Measurements from ENCODE around the gene TMEM185B.

TMEM185B gene

GRCh38 chr2:120224256-120224655, 1.1 kb upstream of the TMEM185B start:
- ChIA-PET POLR2A (no interaction called here), CTCF (interaction anchor here (1.8 to 3.8 kb wide), 2 partner anchors 8 to 48 kb away, joined by 6 to 19 read pairs; no protein-coding TSS in a partner anchor)
- TF ChIP-seq, protein P1, sequence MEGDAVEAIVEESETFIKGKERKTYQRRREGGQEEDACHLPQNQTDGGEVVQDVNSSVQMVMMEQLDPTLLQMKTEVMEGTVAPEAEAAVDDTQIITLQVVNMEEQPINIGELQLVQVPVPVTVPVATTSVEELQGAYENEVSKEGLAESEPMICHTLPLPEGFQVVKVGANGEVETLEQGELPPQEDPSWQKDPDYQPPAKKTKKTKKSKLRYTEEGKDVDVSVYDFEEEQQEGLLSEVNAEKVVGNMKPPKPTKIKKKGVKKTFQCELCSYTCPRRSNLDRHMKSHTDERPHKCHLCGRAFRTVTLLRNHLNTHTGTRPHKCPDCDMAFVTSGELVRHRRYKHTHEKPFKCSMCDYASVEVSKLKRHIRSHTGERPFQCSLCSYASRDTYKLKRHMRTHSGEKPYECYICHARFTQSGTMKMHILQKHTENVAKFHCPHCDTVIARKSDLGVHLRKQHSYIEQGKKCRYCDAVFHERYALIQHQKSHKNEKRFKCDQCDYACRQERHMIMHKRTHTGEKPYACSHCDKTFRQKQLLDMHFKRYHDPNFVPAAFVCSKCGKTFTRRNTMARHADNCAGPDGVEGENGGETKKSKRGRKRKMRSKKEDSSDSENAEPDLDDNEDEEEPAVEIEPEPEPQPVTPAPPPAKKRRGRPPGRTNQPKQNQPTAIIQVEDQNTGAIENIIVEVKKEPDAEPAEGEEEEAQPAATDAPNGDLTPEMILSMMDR (IDR thresholded peaks at IDR 0.05; ENCODE audit: control extremely low read depth, extremely low read depth, low read depth, missing control alignments): no peak
- DNase-seq (ENCODE audit: extremely low spot score): no peak

DNA sequence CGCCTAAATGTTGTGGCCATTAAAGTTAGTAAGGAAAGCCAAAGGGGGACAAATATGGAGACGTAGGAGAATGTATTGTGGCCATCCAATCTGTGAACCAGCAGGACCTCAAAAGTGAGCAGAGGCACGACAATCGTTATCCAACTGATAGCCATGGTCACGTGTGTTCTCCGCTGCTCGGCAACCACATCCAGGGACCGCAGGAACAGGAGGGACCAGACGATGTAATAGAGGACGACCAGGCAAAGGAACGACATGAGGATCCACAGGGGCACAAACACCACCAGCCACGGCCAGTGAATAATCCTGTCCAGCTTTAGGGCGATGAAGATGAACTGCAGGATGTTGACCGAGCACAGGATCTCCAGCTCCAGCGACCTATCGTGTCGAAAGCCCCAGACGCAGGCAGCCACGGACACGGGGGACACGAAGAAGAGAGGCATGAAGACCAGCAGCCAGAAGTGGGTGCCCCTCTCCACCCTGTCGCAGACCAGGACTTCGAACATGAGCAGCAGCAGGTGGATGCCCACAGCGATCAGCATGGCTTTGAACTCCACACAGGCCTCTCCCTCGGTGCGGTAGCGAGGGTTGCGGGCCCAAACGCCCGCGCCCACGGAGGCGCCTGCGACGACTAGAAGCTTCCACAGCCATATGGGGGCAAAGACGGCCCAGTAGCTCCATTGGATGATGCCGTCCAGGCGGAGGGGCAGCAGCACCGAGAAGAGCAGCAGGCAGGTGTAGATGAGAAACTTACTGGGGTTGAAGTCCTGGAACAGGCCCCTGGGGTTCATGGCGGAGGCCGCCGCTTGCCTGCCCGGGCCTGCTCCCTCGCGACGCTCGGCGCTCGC, 790 bp downstream of the TMEM185B start:
- POLR2A ChIA-PET: interaction anchor here (1.0 kb wide), 1 partner anchor 10 kb away, joined by 4 read pairs; no protein-coding TSS in a partner anchor
- CTCF ChIA-PET: interaction anchor here (1.2 to 3.8 kb wide), 5 partner anchors 10 to 91 kb away, joined by 4 to 19 read pairs (median 6); no protein-coding TSS in a partner anchor
- DNase-seq (ENCODE audit: extremely low spot score): no peak
- TF ChIP-seq, protein P1 (IDR thresholded peaks at IDR 0.05; ENCODE audit: control extremely low read depth, extremely low read depth, low read depth, missing control alignments): no peak

DNA sequence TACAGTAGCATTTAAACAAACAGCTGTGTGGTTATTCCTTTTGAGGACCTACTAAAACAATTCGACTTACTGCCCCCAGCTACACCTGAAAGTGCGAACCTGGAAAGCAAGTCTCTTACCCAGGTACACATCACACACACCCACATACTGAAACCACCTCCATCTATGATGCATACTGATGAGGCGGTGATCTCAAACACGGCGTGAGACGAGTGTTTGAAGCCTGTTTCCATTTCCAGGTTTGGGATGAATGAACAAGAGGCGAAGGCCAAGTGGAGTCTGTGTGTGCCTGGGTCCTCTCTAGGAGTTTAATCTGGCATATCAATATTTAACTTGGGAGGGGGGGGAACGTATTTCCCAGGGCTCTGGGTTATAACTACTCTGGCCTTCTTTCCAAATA, 1.6 kb downstream of the TMEM185B start:
- ChIA-PET POLR2A (no interaction called here), CTCF (interaction anchor here (1.3 to 3.8 kb wide), 3 partner anchors 12 to 67 kb away, joined by 4 to 19 read pairs (median 4); no protein-coding TSS in a partner anchor)

DNA sequence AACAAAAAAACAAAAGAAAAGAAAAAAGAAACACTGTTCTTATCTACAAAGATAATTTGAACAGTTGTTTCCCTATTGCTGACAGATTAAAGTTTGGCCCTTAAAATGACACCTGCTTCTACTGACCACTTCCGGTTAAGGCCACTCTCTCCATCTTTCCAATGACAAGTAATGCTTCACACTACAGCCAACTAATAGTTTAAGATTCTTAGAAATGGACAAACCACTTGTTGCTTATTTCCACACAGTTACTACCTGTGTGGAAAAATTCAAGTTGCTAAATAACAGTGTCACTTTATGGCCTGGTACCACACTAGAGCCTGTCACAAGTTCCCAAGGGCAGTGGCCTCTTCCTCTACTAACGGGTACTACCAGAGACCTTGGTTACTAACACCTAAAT, 2.4 kb downstream of the TMEM185B start:
- CTCF ChIA-PET: interaction anchor here (1.0 to 3.8 kb wide), 4 partner anchors 45 to 115 kb away, joined by 3 to 19 read pairs (median 6); no protein-coding TSS in a partner anchor

More for the DNA sequence above, 1.6 kb downstream of the TMEM185B start:
- no peak for DNase-seq (ENCODE audit: extremely low spot score)
- TF ChIP-seq, protein P1 (IDR thresholded peaks at IDR 0.05; ENCODE audit: control extremely low read depth, extremely low read depth, low read depth, missing control alignments): no peak

DNA sequence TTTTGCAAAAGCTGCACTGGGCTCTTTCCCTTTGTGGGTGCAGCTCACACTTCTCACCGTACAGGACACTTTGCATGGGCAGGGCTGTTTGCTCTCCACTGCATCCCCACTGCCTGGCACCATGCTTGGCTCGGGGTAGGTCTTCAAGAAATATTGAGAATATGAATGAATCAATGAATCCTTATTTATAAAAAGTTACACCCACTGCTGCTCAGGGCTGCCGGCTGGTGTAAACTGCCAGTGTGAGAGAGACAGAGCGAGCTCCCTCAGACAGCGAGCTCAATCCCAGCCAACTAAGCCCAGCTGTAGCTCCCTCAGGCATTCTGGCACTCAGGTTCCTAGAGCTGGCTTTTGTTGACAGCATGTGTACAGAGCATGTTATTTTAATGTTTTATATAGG, 3.4 kb downstream of the TMEM185B start:
- DNase-seq (ENCODE audit: extremely low spot score): peak; percentile 7
- TF ChIP-seq, protein P1 (IDR thresholded peaks at IDR 0.05; ENCODE audit: control extremely low read depth, extremely low read depth, low read depth, missing control alignments): no peak
- ChIA-PET CTCF (interaction anchor here (1.0 to 2.4 kb wide), 6 partner anchors 10 to 114 kb away, joined by 3 to 9 read pairs (median 4); partner anchors contain the start of gene RALB), POLR2A (interaction anchor here (0.6 to 1.2 kb wide), 2 partner anchors 11 to 16 kb away, joined by 3 read pairs; no protein-coding TSS in a partner anchor)

More for the DNA sequence above, 2.4 kb downstream of the TMEM185B start:
- TF ChIP-seq, protein P1 (IDR thresholded peaks at IDR 0.05; ENCODE audit: control extremely low read depth, extremely low read depth, low read depth, missing control alignments): no peak
- POLR2A ChIA-PET: no interaction called here
- DNase-seq (ENCODE audit: extremely low spot score): no peak

DNA sequence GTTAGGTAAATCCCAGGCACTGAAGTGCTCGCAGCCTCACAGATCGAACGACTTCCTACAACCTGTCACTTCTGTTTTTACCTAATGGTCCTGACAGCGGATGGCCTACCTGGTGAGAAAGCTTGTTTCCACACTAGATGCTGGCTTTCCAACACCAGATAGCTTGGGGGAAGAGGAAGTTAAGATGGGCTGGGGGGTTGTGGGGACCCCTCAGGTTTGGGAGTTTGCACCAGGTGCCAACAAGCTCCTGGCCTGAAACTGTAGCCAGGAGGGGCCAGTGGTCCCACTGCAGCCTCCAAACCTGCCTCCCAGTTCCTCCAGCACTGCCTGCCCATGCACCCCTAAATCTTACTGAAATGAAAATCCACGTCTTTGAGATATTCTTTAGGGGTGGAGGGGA, 3.9 kb downstream of the TMEM185B start:
- ChIA-PET POLR2A (interaction anchor here (1.2 kb wide), 1 partner anchor 15 kb away, joined by 3 read pairs; no protein-coding TSS in a partner anchor), CTCF (interaction anchor here (1.1 to 2.4 kb wide), 7 partner anchors 10 to 702 kb away, joined by 3 to 9 read pairs (median 4); partner anchors contain the start of gene RALB)
- DNase-seq (ENCODE audit: extremely low spot score): peak; percentile 4
- TF ChIP-seq, protein P1 (IDR thresholded peaks at IDR 0.05; ENCODE audit: control extremely low read depth, extremely low read depth, low read depth, missing control alignments): no peak

Measured in GM10248 (cell line).